Measurements from ENCODE around the gene SOWAHD.
"Not testable (repeated sequence)": the region's sequence is repeated elsewhere in the genome, so short reads cannot be mapped to it uniquely, and the experiment has no call there.

Gene SOWAHD

DNA sequence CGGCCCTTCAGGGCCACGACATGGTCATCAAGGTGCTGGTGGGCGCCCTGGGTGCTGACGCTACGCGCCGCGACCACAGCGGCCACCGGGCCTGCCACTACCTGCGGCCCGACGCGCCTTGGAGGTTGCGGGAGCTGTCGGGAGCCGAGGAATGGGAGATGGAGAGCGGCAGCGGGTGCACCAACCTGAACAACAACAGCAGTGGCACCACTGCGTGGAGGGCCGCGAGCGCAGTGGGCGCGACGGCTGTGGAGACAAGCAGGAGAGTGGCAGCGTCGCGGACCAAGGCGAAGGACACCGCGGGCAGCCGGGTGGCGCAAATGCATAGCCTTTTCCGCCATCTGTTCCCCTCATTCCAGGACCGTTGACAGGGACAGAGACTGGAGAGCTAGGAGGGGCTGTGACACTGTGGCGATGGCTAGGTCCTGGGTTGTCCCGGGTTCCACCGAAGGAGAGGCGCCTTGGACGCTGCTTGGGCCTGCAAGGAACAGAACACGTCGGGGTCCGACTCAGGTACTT lies 919 bp downstream of the SOWAHD start:
- no peak for DNase-seq

- no peak for DNase-seq
Measured at GRCh38 chrX:119760026-119760877, 1.9 kb downstream of the SOWAHD start.

DNA sequence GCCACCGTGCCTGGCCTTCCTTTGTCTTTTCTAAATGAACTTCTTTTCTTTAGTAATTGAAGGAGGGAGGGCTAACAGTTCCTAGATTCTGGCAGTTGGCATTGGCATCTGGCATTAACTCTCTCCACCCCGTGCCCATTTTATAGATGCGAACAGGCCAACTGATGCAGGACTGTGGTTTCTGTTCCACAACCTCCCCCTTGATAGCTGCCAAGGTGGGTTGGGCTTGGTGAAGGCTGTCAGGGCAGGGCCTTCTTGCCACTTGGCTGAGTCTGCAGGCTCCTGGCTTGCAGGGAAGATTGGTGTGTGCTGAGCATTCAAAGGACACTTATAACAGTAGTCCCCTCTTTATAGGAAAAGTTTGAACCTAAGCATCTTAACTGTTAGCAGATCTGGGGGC lies 4.3 kb downstream of the SOWAHD start:
- no peak for DNase-seq

- no peak for DNase-seq
Measured at GRCh38 chrX:119763181-119763580, 4.8 kb downstream of the SOWAHD start.

GRCh38 chrX:119763836-119764387 lies 5.5 kb downstream of the SOWAHD start:
- DNase-seq: no peak

DNA sequence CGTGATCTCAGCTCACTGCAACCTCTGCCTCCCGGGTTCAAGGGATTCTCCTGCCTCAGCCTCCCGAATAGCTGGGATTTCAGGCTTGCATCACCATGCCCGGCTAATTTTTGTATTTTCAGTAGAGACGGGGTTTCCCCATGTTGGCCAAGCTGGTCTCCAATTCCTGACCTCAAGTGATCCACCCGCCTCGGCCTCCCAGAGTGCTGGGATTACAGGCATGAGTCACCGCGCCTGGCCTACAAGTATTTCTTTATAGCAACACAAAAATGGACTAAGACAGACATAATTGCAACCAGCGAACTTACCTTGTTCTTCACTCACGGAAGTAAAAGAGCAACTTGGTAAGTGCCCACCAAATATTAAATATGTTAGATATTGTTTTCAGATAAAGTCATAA lies 10.0 kb downstream of the SOWAHD start:
- DNase-seq: not testable (repeated sequence)

GRCh38 chrX:119769388-119769787 lies 11.0 kb downstream of the SOWAHD start:
- not testable (repeated sequence) for DNase-seq

DNA sequence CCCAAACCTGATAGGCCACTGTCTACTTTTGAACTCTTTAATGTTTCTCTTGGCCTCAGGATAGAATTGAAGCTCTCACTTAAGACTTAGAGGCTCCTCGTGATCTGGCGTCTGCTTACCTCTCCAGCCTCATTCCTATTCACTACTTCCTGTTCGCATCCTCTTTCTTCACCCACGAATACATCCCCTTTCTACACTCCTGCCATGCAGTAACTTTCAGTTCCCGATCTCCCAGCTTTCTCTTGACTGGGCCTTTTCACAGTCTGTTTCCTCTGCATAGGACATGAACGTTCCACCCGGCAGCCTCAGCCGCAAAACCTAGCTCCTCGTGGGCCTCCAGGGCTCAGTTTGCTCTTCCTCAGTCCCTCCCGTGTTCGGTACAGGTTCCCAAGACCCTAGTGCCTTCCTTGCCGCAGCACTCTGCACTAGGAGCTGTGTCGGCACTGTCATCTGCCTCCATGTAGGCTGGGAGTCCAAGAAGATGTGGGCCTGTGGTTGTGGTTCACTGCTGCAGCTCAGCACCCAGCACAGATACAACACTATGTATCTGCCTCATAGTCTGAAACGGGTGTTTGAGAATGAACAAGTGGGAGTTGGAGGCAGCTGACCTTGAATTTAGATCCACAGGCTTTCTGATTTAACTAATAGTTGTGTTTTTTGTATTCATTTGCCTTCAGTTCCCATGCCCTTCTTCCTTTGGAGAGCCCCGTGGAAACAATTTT lies 17.3 kb downstream of the SOWAHD start:
- DNase-seq: no peak

GRCh38 chrX:119778829-119779228 lies 20.4 kb downstream of the SOWAHD start:
- DNase-seq: no peak

DNA sequence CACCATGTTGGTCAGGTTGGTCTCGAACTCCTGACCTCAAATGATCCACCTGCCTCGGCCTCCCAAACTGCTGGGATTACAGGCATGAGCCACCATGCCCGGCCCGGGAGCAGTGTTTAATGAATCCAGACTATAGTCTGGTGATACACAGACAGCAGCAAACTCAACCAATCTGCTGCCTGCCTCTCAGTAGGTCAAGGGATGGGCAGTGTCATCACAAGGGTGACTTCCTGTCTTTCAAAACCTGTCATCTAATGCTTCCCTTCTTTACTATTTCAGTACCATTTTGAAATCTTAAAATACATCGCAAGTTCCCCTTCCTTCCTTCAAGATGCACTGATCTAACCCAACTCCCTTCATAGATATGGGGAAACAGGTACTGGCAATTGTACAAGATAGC lies 24.6 kb downstream of the SOWAHD start:
- DNase-seq: no peak

- DNase-seq: peak; percentile 59
Measured at GRCh38 chrX:119784747-119785446, 26.5 kb downstream of the SOWAHD start.

GRCh38 chrX:119790977-119791436 lies 32.6 kb downstream of the SOWAHD start:
- DNase-seq: peak; percentile 53

DNA sequence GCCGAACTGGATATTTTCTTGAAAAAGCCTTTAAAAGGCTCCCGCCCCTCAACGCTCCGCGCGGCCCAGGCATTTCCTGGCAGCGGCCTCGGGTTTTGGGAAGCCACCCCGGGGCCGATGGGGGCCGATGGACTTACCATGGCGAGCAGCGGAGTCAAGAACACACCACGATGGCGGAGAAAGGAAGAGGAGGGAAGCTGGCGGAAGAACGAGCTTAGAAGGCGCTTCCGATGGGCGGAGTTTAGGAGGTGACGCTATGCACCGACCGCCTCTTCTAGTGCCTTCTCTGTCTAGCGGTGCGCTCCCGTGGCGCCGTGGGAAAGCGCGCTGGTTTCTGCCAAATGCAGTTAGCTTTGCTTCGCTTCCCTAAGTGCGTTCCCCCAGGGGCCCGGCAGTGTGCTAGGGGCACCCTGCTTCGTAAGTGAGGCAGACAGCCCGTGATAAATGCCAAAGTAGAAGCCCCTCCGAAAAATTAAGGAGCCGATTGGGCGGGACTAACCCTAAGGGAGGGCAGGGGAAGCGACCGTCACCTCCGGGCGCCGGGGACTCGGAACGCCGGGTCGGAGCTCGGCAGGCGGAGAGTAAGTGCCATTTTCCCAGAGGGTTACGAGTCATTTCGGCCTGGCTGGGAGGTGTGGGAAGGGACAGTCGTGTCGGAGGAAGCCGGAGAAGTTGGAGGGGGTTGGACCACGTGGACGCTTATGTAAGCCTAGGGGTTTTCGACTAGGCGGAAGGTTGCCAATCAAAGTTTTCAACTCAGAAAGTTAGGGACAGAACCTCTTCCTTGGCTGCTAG lies 33.2 kb downstream of the SOWAHD start, which contains the start of gene RPL39:
Gene RPL39 (minus strand): TSS at position 194 of the 795 bp plus-strand sequence. CDS start 54 bp downstream, at position 140.
- DNase-seq: peak; percentile 84

GRCh38 chrX:119801253-119802221 lies 43.1 kb downstream of the SOWAHD start:
- no peak for DNase-seq

DNA sequence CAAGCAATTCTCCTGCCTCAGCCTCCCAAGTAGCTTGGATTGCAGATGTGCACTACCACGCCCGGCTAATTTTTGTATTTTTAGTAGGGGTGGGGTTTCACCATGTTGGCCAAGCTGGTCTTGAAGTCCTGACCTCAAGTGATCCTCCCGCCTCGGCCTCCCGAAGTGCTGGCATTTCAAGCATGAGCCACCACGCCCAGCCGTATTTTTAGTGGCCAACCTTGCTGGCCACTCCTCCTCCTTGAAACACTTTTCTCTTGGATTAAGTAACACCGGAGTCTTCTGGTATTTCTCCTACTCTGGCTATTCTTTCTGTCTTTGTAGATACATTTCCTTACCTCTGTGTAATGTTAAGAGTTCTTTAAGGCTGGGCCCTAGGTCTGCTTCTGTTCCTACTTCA lies 44.2 kb downstream of the SOWAHD start:
- DNase-seq: no peak

DNA sequence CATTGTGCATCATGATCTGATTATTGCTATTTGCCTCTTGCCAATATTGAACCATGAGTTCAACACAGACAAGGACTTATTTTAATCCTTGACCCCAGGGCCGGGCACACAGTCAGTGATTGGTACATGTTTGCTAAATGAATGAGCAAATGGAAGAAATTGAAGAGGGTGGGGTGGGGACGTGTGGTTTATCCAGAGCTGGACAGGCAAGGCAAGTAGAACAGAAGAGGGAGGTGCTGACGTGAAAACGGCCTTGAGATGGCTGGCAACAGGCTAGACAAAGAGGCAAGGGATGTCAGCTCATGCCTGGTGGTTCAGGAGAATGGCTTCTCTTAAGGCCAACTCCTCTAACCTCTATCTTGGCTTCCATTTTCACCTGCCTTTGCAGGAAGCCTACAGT lies 50.1 kb downstream of the SOWAHD start:
- not testable (repeated sequence) for DNase-seq

DNA sequence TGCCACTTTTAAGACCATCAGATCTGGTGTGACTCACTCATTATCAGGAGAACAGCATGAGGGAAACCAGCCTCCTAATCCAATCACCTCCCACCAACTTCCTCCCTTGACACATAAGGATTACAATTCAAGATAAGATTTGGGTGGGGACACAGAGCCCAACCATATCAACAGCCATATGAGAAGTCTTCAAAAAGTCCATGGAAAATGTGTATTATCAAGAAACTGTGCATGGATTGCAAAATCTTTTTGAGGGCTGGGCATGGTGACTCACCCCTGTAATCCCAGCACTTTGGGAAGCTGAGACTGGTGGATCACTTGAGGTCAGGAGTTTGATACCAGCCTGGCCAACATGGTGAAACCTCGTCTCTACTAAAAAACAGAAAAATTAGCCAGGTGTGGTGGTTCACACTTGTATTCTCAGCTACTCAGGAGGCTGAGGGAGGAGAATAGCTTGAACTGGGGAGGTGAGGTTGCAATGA lies 50.8 kb downstream of the SOWAHD start:
- no peak for DNase-seq
